Testis (tissue), 3 donors: ENCODE results near the gene PRPF4. TPM values are rescaled to one million over a fixed set of nuclear protein-coding genes. Genes with fewer than 3 reads are reported as not detected.
A peak's percentile ranks its signal among the peaks of the same experiment; 100 is the strongest.

ENCODE experiments used
- DNase-seq: peaks from one replicate; pipeline ENCODE4 v3.0.0-alpha.2; 2019
- H3K27ac ChIP-seq, 2 donors: fragments of 200-600 bp; sonication (generic); one replicate each; pipeline ENCODE4 v1.5.1; 2019
- H3K27me3 ChIP-seq: fragments of 200-600 bp; sonication (generic); one replicate; pipeline ENCODE4 v1.5.1; 2019
- H3K36me3 ChIP-seq: fragments of 200-600 bp; sonication (generic); one replicate; pipeline ENCODE4 v1.5.1; 2017; ENCODE audit warnings: low read depth; ENCODE audit errors: missing control alignments
- H3K4me1 ChIP-seq: fragments of 200-600 bp; sonication (generic); one replicate; pipeline ENCODE4 v1.5.1; 2019
- H3K4me3 ChIP-seq, 2 donors: fragments of 200-600 bp; sonication (generic); one replicate each; pipeline ENCODE4 v1.5.1; 2017 to 2019
- H3K9me3 ChIP-seq: fragments of 200-600 bp; sonication (generic); one replicate; pipeline ENCODE4 v1.5.1; 2017
- CTCF ChIP-seq, 3 experiments: fragments of 450-650 bp in 2 of 3; fragments of 200-600 bp in 1 of 3; sonication (generic) in 1 of 3; IDR thresholded peaks; one replicate each; pipeline ENCODE4 v1.5.1; 2016 to 2019; ENCODE audit warnings: antibody characterized with exemption in 3 of 3, mild to moderate bottlenecking in 2 of 3, moderate library complexity in 1 of 3
- POLR2A ChIP-seq: fragments of 450-650 bp; IDR thresholded peaks from one replicate; pipeline ENCODE4 v1.6.1; 2017; ENCODE audit warnings: antibody characterized with exemption, mild to moderate bottlenecking, moderate library complexity
- WGBS, 2 donors: methylation state at CpG; one replicate each; pipeline ENCODE4 v1.1.5; 2018; 5-methylcytosine and 5-hydroxymethylcytosine counted together
- intact Hi-C: fragments of 100-400 bp; cut with DNase I; formaldehyde crosslinking; loops from one replicate; pipeline ENCODE4 v1.15.1; 2023; ENCODE audit warnings: low total_unique reads
- polyA plus RNA-seq: library from polyadenylated mRNA; stranded (reverse); fragments of 350-450 nt; fragmentation: Illumina TruSeq; extraction: RNeasy Lipid Tissue Mini Kit (QIAGEN cat#74804); gene quantifications from one replicate; pipeline ENCODE4 v1.2.3, GENCODE V29; 2014; ENCODE audit warnings: low read depth, low replicate concordance; ENCODE audit not compliant: insufficient read depth
- total RNA-seq, 2 donors: library from RNA; depleted of rRNA; stranded (reverse); fragments of >200 nt; gene quantifications; one replicate each; pipeline ENCODE4 v1.2.3, GENCODE V29; 2016

Gene PRPF4
- total and polyA plus RNA-seq, 3 donors from 2014 or later, result 27.3 to 30.3 (median 29.9) TPM

- 0% methylated on average over 13 to 15 of the region's 15 CpGs for WGBS, 2 donors
Observed at GRCh38 chr9:113274474-113275156, 843 bp upstream of the PRPF4 start.

GRCh38 chr9:113278840-113279239 is 3.4 kb downstream of the PRPF4 start:
- intact Hi-C loops, result no loop called here
- H3K4me1 ChIP-seq, result peaks cover 5% of the 10 kb centered on the region
- no peak overlapping the region for H3K27ac ChIP-seq
- H3K4me3 ChIP-seq, result no peak overlapping the region
- no peaks in the 10 kb centered on the region for H3K9me3 ChIP-seq
- TF ChIP-seq POLR2A (no peak), CTCF (IDR thresholded peaks at IDR 0.05) (no peak)
- no peaks in the 10 kb centered on the region for H3K36me3 ChIP-seq
- H3K27me3 ChIP-seq, result no peaks in the 10 kb centered on the region
- DNase-seq, result no peak
- WGBS, 2 donors, result 87 to 91% methylated on average over 4 of the region's 4 CpGs

More at GRCh38 chr9:113274474-113275156, 843 bp upstream of the PRPF4 start:
- H3K36me3 ChIP-seq, result peaks cover 4% of the 10 kb centered on the region
- H3K27me3 ChIP-seq, result no peaks in the 10 kb centered on the region
- peak; percentile 22 for DNase-seq
- intact Hi-C loops, result no loop called here
- peak overlapping the region; percentile 90 to 94 for H3K27ac ChIP-seq
- peak overlapping the region; percentile 82 to 84 for H3K4me3 ChIP-seq
- peak; percentile 60 to 71 (median 71) for TF ChIP-seq CTCF (IDR thresholded peaks at IDR 0.05)
- TF ChIP-seq POLR2A, result no peak
- no peaks in the 10 kb centered on the region for H3K9me3 ChIP-seq
- H3K4me1 ChIP-seq, result peaks cover 5% of the 10 kb centered on the region

- Histone ChIP-seq H3K27ac (no peak overlapping the region), H3K9me3 (no peaks in the 10 kb centered on the region), H3K27me3 (no peaks in the 10 kb centered on the region), H3K4me1 (no peaks in the 10 kb centered on the region), H3K36me3 (no peaks in the 10 kb centered on the region), H3K4me3 (no peak overlapping the region)
- intact Hi-C loops, result no loop called here
- no peak for TF ChIP-seq POLR2A
- no peak for TF ChIP-seq CTCF (IDR thresholded peaks at IDR 0.05)
- WGBS, 2 donors, result 96 to 99% methylated on average over 4 of the region's 4 CpGs
- DNase-seq, result no peak
Observed at GRCh38 chr9:113281356-113281755, 5.9 kb downstream of the PRPF4 start.

GRCh38 chr9:113289091-113289490 is 13.6 kb downstream of the PRPF4 start:
- H3K4me3 ChIP-seq, result no peak overlapping the region
- no peak for DNase-seq
- H3K36me3 ChIP-seq, result no peaks in the 10 kb centered on the region
- intact Hi-C loops, result no loop called here
- H3K9me3 ChIP-seq, result no peaks in the 10 kb centered on the region
- TF ChIP-seq POLR2A, result no peak
- TF ChIP-seq CTCF (IDR thresholded peaks at IDR 0.05), result no peak
- H3K27ac ChIP-seq, result no peak overlapping the region
- WGBS, 2 donors, result 91 to 97% methylated on average over 2 of the region's 2 CpGs
- no peaks in the 10 kb centered on the region for H3K27me3 ChIP-seq
- no peaks in the 10 kb centered on the region for H3K4me1 ChIP-seq

GRCh38 chr9:113290052-113290607 is 14.7 kb downstream of the PRPF4 start:
- 95 to 98% methylated on average over 6 of the region's 6 CpGs for WGBS, 2 donors
- Histone ChIP-seq H3K4me3 (no peak overlapping the region), H3K27me3 (no peaks in the 10 kb centered on the region), H3K9me3 (no peaks in the 10 kb centered on the region), H3K27ac (no peak overlapping the region), H3K4me1 (no peaks in the 10 kb centered on the region), H3K36me3 (no peaks in the 10 kb centered on the region)
- TF ChIP-seq POLR2A, result no peak
- TF ChIP-seq CTCF (IDR thresholded peaks at IDR 0.05), result no peak
- intact Hi-C loops, result no loop called here
- DNase-seq, result no peak
